SK-N-MC (cell line): ENCODE results near the gene MUSK.

ENCODE experiments used
- EZH2 ChIP-seq: fragments of 200-600 bp; sonication (generic); IDR thresholded peaks from one replicate; pipeline ENCODE4 v1.6.1; 2017; ENCODE audit warnings: antibody characterized with exemption
- POLR2AphosphoS5 ChIP-seq: IDR thresholded peaks from 2 replicates; pipeline ENCODE4 v1.6.1; 2012; ENCODE audit warnings: mild to moderate bottlenecking, low read depth, low read length, borderline replicate concordance

DNA sequence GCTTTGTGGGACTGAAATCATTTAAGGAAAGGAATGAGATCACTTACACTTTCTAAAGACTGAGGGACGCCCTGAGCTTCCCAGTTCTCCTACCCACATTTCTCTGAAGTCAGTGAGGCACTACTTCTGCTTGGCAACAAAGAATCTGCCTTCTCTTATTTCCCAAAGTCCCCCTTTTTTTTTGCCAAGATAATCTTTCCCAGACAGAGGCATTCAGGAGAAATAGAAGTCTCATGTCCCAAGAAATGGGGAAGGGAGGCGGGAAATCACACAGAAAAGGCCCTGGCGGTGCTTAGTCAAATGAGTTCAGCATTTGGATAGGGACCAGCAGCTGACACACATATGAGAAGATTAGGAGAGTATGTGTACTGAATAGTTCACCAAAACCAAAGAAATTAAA is 159.7 kb downstream of the MUSK start:
- TF ChIP-seq POLR2AphosphoS5, result no peak
- TF ChIP-seq EZH2, result no peak
